ENCODE results near the gene MYADML2. TPM values are rescaled to one million over a fixed set of nuclear protein-coding genes. Genes with fewer than 3 reads are reported as not detected.

Gene MYADML2
- total RNA-seq, 1 experiment from 2014 or later = not detected

GRCh38 chr17:81929253-81930141 lies 17.5 kb downstream of the MYADML2 start:
- peaks cover 23% of the 10 kb centered on the region for H3K4me1 ChIP-seq (ENCODE audit: insufficient read depth, low read length)
- TF ChIP-seq EZH2phosphoT487 (IDR thresholded peaks at IDR 0.05; ENCODE audit: borderline replicate concordance, low read length) (no peak), CTCF (conservative IDR thresholded peaks at IDR 0.05; ENCODE audit: low read depth, low read length) (no peak), EZH2 (IDR thresholded peaks at IDR 0.05; ENCODE audit: low read length, unreplicated experiment) (no peak)
- ChIA-PET CTCF (no interaction called here), POLR2A (ENCODE audit: unreplicated experiment) (no interaction called here)
- H3K27ac ChIP-seq (ENCODE audit: low read length) = no peak overlapping the region
- H3K9ac ChIP-seq (ENCODE audit: low read length) = peak overlapping the region; percentile 80; the same call in 1 of the 2 replicates
- no peaks in the 10 kb centered on the region for H3K27me3 ChIP-seq (ENCODE audit: low read length)
- H3K4me2 ChIP-seq (ENCODE audit: low read length) = peak overlapping the region; percentile 96
- H3F3A ChIP-seq (ENCODE audit: low read length, unreplicated experiment) = no peaks in the 10 kb centered on the region
- no peaks in the 10 kb centered on the region for H4K20me1 ChIP-seq (ENCODE audit: low read length)
- no TSS peak for BruUV-seq (replicated peaks)
- ATAC-seq = no peak
- no peaks in the 10 kb centered on the region for H3K9me2 ChIP-seq (replicated peaks; ENCODE audit: low read length)
- H3K79me2 ChIP-seq (ENCODE audit: low read length) = peaks cover 39% of the 10 kb centered on the region
- no peaks in the 10 kb centered on the region for H3K9me3 ChIP-seq (ENCODE audit: low read length)
- DNase-seq = no peak
- intact Hi-C loops (cut with micrococcal nuclease) = loop anchor here (5.0 kb wide), 1 partner anchor 57 kb away; the partner anchor contains the start of gene ARHGDIA
- H3K36me3 ChIP-seq (ENCODE audit: low read depth, low read length) = no peaks in the 10 kb centered on the region
- peak overlapping the region; percentile 81 for H3K4me3 ChIP-seq (ENCODE audit: low read length)
- 0 out of 2 replicates have a peak overlapping the region, but pooled peaks have one; percentile 78 for H2AFZ ChIP-seq (ENCODE audit: low read length)

- TF ChIP-seq EZH2 (IDR thresholded peaks at IDR 0.05; ENCODE audit: low read length, unreplicated experiment) (no peak), EZH2phosphoT487 (IDR thresholded peaks at IDR 0.05; ENCODE audit: borderline replicate concordance, low read length) (no peak), CTCF (conservative IDR thresholded peaks at IDR 0.05; ENCODE audit: low read depth, low read length) (no peak)
- DNase-seq (peak; percentile 49), ATAC-seq (peak; percentile 21)
- Histone ChIP-seq H2AFZ (ENCODE audit: low read length) (peak overlapping the region; percentile 78), H3K9me3 (ENCODE audit: low read length) (no peaks in the 10 kb centered on the region), H3F3A (ENCODE audit: low read length, unreplicated experiment) (no peaks in the 10 kb centered on the region), H4K20me1 (ENCODE audit: low read length) (no peaks in the 10 kb centered on the region), H3K36me3 (ENCODE audit: low read depth, low read length) (no peaks in the 10 kb centered on the region), H3K79me2 (ENCODE audit: low read length) (peaks cover 47% of the 10 kb centered on the region), H3K4me1 (ENCODE audit: insufficient read depth, low read length) (peaks cover 31% of the 10 kb centered on the region), H3K27ac (ENCODE audit: low read length) (0 out of 2 replicates have a peak overlapping the region, but pooled peaks have one; percentile 0), H3K4me3 (ENCODE audit: low read length) (peak overlapping the region; percentile 81), H3K4me2 (ENCODE audit: low read length) (peak overlapping the region; percentile 96), H3K9ac (ENCODE audit: low read length) (peak overlapping the region; percentile 80), H3K9me2 (replicated peaks; ENCODE audit: low read length) (no peaks in the 10 kb centered on the region), H3K27me3 (ENCODE audit: low read length) (no peaks in the 10 kb centered on the region)
- BruUV-seq (replicated peaks) = no TSS peak
- intact Hi-C loops (cut with micrococcal nuclease) = loop anchor here (5.0 kb wide), 1 partner anchor 56 kb away; the partner anchor contains the start of gene ARHGDIA
- ChIA-PET POLR2A (ENCODE audit: unreplicated experiment) (interaction anchor here (0.7 kb wide), 1 partner anchor 217 kb away, joined by 3 read pairs; no protein-coding TSS in a partner anchor), CTCF (interaction anchor here (1.0 kb wide), 1 partner anchor 11 kb away, joined by 10 read pairs; no protein-coding TSS in a partner anchor)
Measured at GRCh38 chr17:81928544-81929252, 18.3 kb downstream of the MYADML2 start.
